ENCODE measurements around the gene TBPL1. TPM values are rescaled to one million over a fixed set of nuclear protein-coding genes. Genes with fewer than 3 reads are reported as not detected.

Gene TBPL1
- total and polyA plus RNA-seq, 2 donors (not counting 1 experiment from before 2014, with no cell fraction given), result 23.3 to 29.6 TPM

DNA sequence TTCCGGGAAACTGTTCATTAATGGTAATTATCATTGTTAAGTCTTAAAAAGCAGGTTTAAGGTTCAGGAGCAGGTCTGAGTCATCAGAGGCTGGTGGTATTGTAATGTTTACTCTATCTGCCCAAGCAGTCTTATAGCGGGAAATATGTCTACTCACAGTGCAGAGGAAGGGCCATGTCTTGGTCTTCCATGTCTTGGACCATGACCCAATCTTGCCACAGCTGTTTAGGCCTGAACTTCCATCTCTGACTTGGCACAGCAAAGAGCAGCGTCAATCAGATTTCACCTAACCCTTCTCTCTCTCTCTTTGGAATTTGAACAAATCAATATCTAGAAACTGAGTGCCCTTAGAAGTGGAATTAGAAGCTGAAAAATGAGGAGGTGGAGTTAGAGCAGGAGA is 73.6 kb downstream of the TBPL1 start:
- no peak for ATAC-seq (ENCODE audit: low read depth)
- Histone ChIP-seq H3K79me2 (ENCODE audit: control insufficient read depth, insufficient read depth, low read length) (no peaks in the 10 kb centered on the region), H3K36me3 (replicated peaks in 1 of 2; ENCODE audit: control extremely low read depth in 1 of 2, control insufficient read depth in 1 of 2, extremely low read depth in 1 of 2, insufficient read depth in 2 of 2, low read length in 1 of 2) (no peaks in the 10 kb centered on the region), H3K4me3 (ENCODE audit: control extremely low read depth in 1 of 5, extremely low read depth in 1 of 5, insufficient read depth in 1 of 5, low read depth in 2 of 5, low read length in 4 of 5) (no peak overlapping the region), H3K9me3 (ENCODE audit: control extremely low read depth in 1 of 3, control insufficient read depth in 2 of 3, insufficient read depth in 1 of 3, low read length in 2 of 3) (no peaks in the 10 kb centered on the region), H3K9ac (ENCODE audit: low read length) (no peak overlapping the region), H3K27ac (ENCODE audit: low read length in 2 of 2) (no peak overlapping the region), H3K4me1 (ENCODE audit: control insufficient read depth in 2 of 2, insufficient read depth in 2 of 2, low read length in 2 of 2) (peaks cover 5% of the 10 kb centered on the region in 2 donors), H2AFZ (ENCODE audit: insufficient read depth, low read depth, low read length, poor library complexity, severe bottlenecking) (no peak overlapping the region), H3K27me3 (replicated peaks in 1 of 4; ENCODE audit: control extremely low read depth in 1 of 4, control insufficient read depth in 3 of 4, insufficient read depth in 4 of 4, low read length in 3 of 4) (peaks cover 0 to 7% (median 3%) of the 10 kb centered on the region in 4 experiments), H3K4me2 (replicated peaks; ENCODE audit: low read depth, low read length, poor library complexity, severe bottlenecking) (no peak overlapping the region), H4K20me1 (ENCODE audit: control insufficient read depth, insufficient read depth, low read length, poor library complexity, severe bottlenecking) (no peaks in the 10 kb centered on the region)
- DNase-seq, result no peak
- Mint-ChIP-seq H3K9me3 (ENCODE audit: insufficient read depth) (no peaks in the 10 kb centered on the region), H3K27me3 (peaks cover 13% of the 10 kb centered on the region), H3K4me3 (no peak overlapping the region), H3K4me1 (peaks cover 7% of the 10 kb centered on the region), H3K27ac (no peak overlapping the region)
- WGBS (ENCODE audit: insufficient coverage), result 86% methylated on average over 1 of the region's 3 CpGs
- intact Hi-C loops (cut with micrococcal nuclease), result no loop called here
- ChIA-PET POLR2A (no interaction called here), CTCF (no interaction called here)
- TF ChIP-seq EZH2 (IDR thresholded peaks at IDR 0.05; ENCODE audit: borderline replicate concordance, insufficient read depth, low read depth, low read length, poor library complexity, severe bottlenecking), result no peak
- TF ChIP-seq, protein P1, sequence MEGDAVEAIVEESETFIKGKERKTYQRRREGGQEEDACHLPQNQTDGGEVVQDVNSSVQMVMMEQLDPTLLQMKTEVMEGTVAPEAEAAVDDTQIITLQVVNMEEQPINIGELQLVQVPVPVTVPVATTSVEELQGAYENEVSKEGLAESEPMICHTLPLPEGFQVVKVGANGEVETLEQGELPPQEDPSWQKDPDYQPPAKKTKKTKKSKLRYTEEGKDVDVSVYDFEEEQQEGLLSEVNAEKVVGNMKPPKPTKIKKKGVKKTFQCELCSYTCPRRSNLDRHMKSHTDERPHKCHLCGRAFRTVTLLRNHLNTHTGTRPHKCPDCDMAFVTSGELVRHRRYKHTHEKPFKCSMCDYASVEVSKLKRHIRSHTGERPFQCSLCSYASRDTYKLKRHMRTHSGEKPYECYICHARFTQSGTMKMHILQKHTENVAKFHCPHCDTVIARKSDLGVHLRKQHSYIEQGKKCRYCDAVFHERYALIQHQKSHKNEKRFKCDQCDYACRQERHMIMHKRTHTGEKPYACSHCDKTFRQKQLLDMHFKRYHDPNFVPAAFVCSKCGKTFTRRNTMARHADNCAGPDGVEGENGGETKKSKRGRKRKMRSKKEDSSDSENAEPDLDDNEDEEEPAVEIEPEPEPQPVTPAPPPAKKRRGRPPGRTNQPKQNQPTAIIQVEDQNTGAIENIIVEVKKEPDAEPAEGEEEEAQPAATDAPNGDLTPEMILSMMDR (IDR thresholded peaks at IDR 0.05), result no peak

DNA sequence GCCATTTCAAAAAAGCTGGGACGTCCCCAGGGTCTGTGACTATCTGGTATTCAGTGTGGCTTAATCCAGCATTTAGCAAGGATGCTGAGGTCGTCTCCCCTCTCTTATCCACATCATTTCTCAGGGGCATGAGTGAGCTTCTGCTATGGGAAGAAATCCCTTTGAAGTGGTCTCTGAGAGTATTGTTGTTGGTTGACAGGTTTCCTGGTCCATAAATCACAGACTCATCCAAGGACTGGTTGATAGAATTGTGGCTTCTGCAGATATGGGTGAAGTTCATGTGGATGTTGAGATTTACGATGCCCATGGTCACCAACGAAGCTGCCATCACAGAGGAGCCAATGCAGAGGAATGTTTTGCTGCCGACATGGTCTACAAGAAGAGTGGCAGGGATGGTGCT is 75.4 kb downstream of the TBPL1 start:
- ChIA-PET POLR2A (no interaction called here), CTCF (interaction anchor here (1.1 kb wide), 1 partner anchor 104 kb away, joined by 3 read pairs; no protein-coding TSS in a partner anchor)
- WGBS (ENCODE audit: insufficient coverage), result 85% methylated on average over 3 of the region's 5 CpGs
- H3K9me3 ChIP-seq (ENCODE audit: control extremely low read depth in 1 of 3, control insufficient read depth in 2 of 3, insufficient read depth in 1 of 3, low read length in 2 of 3), result no peaks in the 10 kb centered on the region
- H2AFZ ChIP-seq (ENCODE audit: insufficient read depth, low read depth, low read length, poor library complexity, severe bottlenecking), result no peak overlapping the region
- H3K9ac ChIP-seq (ENCODE audit: low read length), result no peak overlapping the region
- H3K4me2 ChIP-seq (replicated peaks; ENCODE audit: low read depth, low read length, poor library complexity, severe bottlenecking), result no peak overlapping the region
- H3K79me2 ChIP-seq (ENCODE audit: control insufficient read depth, insufficient read depth, low read length), result no peaks in the 10 kb centered on the region
- H3K4me3 ChIP-seq (ENCODE audit: control extremely low read depth in 1 of 5, extremely low read depth in 1 of 5, insufficient read depth in 1 of 5, low read depth in 2 of 5, low read length in 4 of 5), result no peak overlapping the region
- Mint-ChIP-seq H3K4me1 (no peaks in the 10 kb centered on the region), H3K27ac (no peak overlapping the region), H3K9me3 (ENCODE audit: insufficient read depth) (no peaks in the 10 kb centered on the region), H3K4me3 (no peak overlapping the region), H3K27me3 (peaks cover 13% of the 10 kb centered on the region)
- ATAC-seq (ENCODE audit: low read depth), result no peak
- intact Hi-C loops (cut with micrococcal nuclease), result no loop called here
- TF ChIP-seq, protein P1 (IDR thresholded peaks at IDR 0.05), result no peak
- no peak for TF ChIP-seq EZH2 (IDR thresholded peaks at IDR 0.05; ENCODE audit: borderline replicate concordance, insufficient read depth, low read depth, low read length, poor library complexity, severe bottlenecking)
- no peak for DNase-seq
- no peaks in the 10 kb centered on the region for H4K20me1 ChIP-seq (ENCODE audit: control insufficient read depth, insufficient read depth, low read length, poor library complexity, severe bottlenecking)
- H3K27ac ChIP-seq (ENCODE audit: low read length in 2 of 2), result no peak overlapping the region
- no peaks in the 10 kb centered on the region for H3K36me3 ChIP-seq (replicated peaks in 1 of 2; ENCODE audit: control extremely low read depth in 1 of 2, control insufficient read depth in 1 of 2, extremely low read depth in 1 of 2, insufficient read depth in 2 of 2, low read length in 1 of 2)
- H3K27me3 ChIP-seq (replicated peaks in 1 of 4; ENCODE audit: control extremely low read depth in 1 of 4, control insufficient read depth in 3 of 4, insufficient read depth in 4 of 4, low read length in 3 of 4), result peaks cover 0 to 7% (median 3%) of the 10 kb centered on the region in 4 experiments
- H3K4me1 ChIP-seq (ENCODE audit: control insufficient read depth in 2 of 2, insufficient read depth in 2 of 2, low read length in 2 of 2), result no peaks in the 10 kb centered on the region

Data from B cell (primary cell).